Ovary (tissue), 9 donors: Measurements from ENCODE around the gene GRB7. TPM values are rescaled to one million over a fixed set of nuclear protein-coding genes. Genes with fewer than 3 reads are reported as not detected.

Source experiments
- DNase-seq, 5 donors: peaks; one replicate each; pipeline ENCODE4 v3.0.0-alpha.2; 2019 to 2020
- H3K27ac ChIP-seq, 2 donors: fragments of 200-600 bp; one replicate each; pipeline versions ENCODE4 v1.5.1 to v1.8.0; 2019 to 2022
- H3K27me3 ChIP-seq: fragments of 200-600 bp; one replicate; pipeline ENCODE4 v1.8.0; 2022
- H3K36me3 ChIP-seq: fragments of 200-600 bp; sonication (generic); one replicate; pipeline ENCODE4 v1.5.1; 2019
- H3K4me1 ChIP-seq: one replicate; pipeline ENCODE4 v1.8.1; 2013; ENCODE audit warnings: mild to moderate bottlenecking, moderate library complexity; ENCODE audit not compliant: insufficient read depth
- H3K4me3 ChIP-seq: fragments of 200-600 bp; sonication (generic); one replicate; pipeline ENCODE4 v1.5.1; 2017
- H3K9me3 ChIP-seq, 2 donors: fragments of 200-600 bp in 1 of 2; sonication (generic) in 1 of 2; one replicate each; pipeline versions ENCODE4 v1.5.1 to v1.8.1; 2013 to 2019; ENCODE audit warnings: mild to moderate bottlenecking in 1 of 2, moderate library complexity in 1 of 2
- CTCF ChIP-seq, 3 donors: fragments of 450-650 bp in 2 of 3; fragments of 200-600 bp in 1 of 3; IDR thresholded peaks; one replicate each; pipeline versions ENCODE4 v1.5.1 to v1.8.0; 2016 to 2022; ENCODE audit warnings: antibody characterized with exemption in 3 of 3, mild to moderate bottlenecking in 1 of 3
- EP300 ChIP-seq: sonication (generic); formaldehyde crosslinking; IDR thresholded peaks from one replicate; pipeline ENCODE4 v1.6.1; 2017; ENCODE audit warnings: antibody characterized with exemption
- POLR2A ChIP-seq: fragments of 450-650 bp; IDR thresholded peaks from one replicate; pipeline ENCODE4 v1.6.1; 2017; ENCODE audit warnings: antibody characterized with exemption, mild to moderate bottlenecking, moderate library complexity
- whole genome bisulfite sequencing, 3 donors: extraction: QIAGEN DNeasy Blood & Tissue Kit in 1 of 3; methylation state at CpG; one replicate each; pipeline versions ENCODE4 v1.1.5 to v1.1.7; 2013 to 2017; 5-methylcytosine and 5-hydroxymethylcytosine counted together
- intact Hi-C, 4 donors: fragments of 100-400 bp; cut with DNase I; formaldehyde crosslinking; loops; one replicate each; pipeline versions ENCODE4 v1.11.0 to v1.15.1; 2022 to 2023
- polyA plus RNA-seq, 2 donors: library from polyadenylated mRNA; stranded (reverse); fragments of 200-250 nt in 1 of 2; fragments of 350-450 nt in 1 of 2; fragmentation: Illumina TruSeq in 1 of 2; extraction: RNeasy Lipid Tissue Mini Kit (QIAGEN cat#74804) in 1 of 2; gene quantifications; one replicate each; pipeline ENCODE4 v1.2.3, GENCODE V29; 2013 to 2014
- total RNA-seq, 7 donors: library from RNA; depleted of rRNA in 2 of 7; stranded (reverse); fragments of >200 nt in 2 of 7; fragmentation: NEBNext Ultra II Directional in 3 of 7; extraction: Animal tissue kit (Norgen Biotek cat#: 25700) in 3 of 7; gene quantifications; one replicate each; pipeline versions ENCODE4 v1.1.0 to v1.2.4, GENCODE V29; 2016 to 2023
- donor health status: DM: no; HTN: no; CAD: no; lungs with moderate emphysema.
- donor health status: DM: no; HTN: no; CAD: no.
- donor health status: Bipolar disorder and iron deficiency.
- donor health status: DM: yes; HTN: yes; CAD: no.
- donor health status: DM: no; HTN: no; CAD: no.
- donor health status: DM: yes; HTN: yes; CAD: no.

The GRB7 gene
- total and polyA plus RNA-seq, 9 donors: 0.23 to 63.0 (median 2.1) TPM

GRCh38 chr17:39774047-39774446 lies 36.3 kb downstream of the GRB7 start:
- WGBS, 3 donors: 60 to 76% (median 73%) methylated on average over 4 of the region's 4 CpGs
- H3K9me3 ChIP-seq: no peaks in the 10 kb centered on the region
- no peak for TF ChIP-seq EP300
- TF ChIP-seq POLR2A: no peak
- TF ChIP-seq CTCF (IDR thresholded peaks at IDR 0.05): no peak
- H3K4me1 ChIP-seq: no peaks in the 10 kb centered on the region
- no peak overlapping the region for H3K4me3 ChIP-seq
- DNase-seq: no peak
- intact Hi-C loops: no loop called here
- H3K27me3 ChIP-seq: no peaks in the 10 kb centered on the region
- no peak overlapping the region for H3K27ac ChIP-seq
- H3K36me3 ChIP-seq: no peaks in the 10 kb centered on the region

DNA sequence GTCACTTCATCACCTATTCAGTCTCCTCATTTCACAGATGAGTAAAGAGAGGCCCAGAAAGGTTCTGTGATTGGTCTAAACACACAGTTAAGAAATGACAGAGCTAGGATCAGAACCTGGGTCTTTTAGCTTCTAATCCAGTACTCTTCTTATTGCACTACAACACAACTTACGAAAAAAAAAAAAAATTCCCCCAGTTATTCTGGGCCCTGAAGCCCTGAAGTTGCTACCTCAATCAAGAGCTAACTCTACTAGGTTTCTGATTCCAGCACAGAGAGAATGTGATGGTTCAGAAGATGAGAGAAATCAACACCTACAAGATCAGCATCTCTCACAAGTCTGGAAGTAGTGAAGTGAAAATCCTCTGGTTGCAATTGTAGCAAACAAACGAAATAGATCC lies 37.3 kb downstream of the GRB7 start:
- no peaks in the 10 kb centered on the region for H3K27me3 ChIP-seq
- no peak overlapping the region for H3K4me3 ChIP-seq
- H3K9me3 ChIP-seq: no peaks in the 10 kb centered on the region
- intact Hi-C loops: no loop called here
- TF ChIP-seq EP300 (no peak), CTCF (IDR thresholded peaks at IDR 0.05) (no peak), POLR2A (no peak)
- WGBS, 3 donors: 85 to 86% (median 85%) methylated on average over 2 of the region's 2 CpGs
- H3K4me1 ChIP-seq: no peaks in the 10 kb centered on the region
- no peak for DNase-seq
- no peak overlapping the region for H3K27ac ChIP-seq
- H3K36me3 ChIP-seq: no peaks in the 10 kb centered on the region

DNA sequence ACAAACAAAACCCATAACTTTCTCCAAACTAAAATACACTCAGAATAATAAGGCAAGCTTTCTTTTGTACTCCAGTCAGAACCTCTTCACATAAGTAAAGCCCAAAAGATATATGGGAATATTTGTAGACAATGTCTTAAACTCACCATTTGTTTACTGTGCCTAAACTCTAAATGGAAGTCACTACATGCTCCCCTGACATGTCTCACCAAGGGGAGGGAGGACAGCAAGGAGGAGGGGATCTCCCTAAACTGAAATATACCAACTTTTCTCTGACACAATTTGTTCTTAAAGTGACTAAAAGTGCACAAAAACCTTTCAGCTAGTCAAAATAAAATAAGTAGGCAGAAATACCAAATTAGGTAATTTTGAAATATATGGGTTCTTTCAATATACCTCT lies 38.5 kb downstream of the GRB7 start:
- TF ChIP-seq CTCF (IDR thresholded peaks at IDR 0.05): no peak
- no peak for TF ChIP-seq POLR2A
- no peak for TF ChIP-seq EP300
- Histone ChIP-seq H3K36me3 (no peaks in the 10 kb centered on the region), H3K9me3 (no peaks in the 10 kb centered on the region), H3K4me3 (no peak overlapping the region), H3K27me3 (no peaks in the 10 kb centered on the region), H3K27ac (no peak overlapping the region), H3K4me1 (no peaks in the 10 kb centered on the region)
- intact Hi-C loops: no loop called here
- DNase-seq: no peak

GRCh38 chr17:39777534-39778365 lies 40.0 kb downstream of the GRB7 start:
- 47 to 57% (median 48%) methylated on average over 11 of the region's 11 CpGs for WGBS, 3 donors
- TF ChIP-seq POLR2A (no peak), CTCF (IDR thresholded peaks at IDR 0.05) (no peak), EP300 (no peak)
- Histone ChIP-seq H3K9me3 (no peaks in the 10 kb centered on the region), H3K36me3 (no peaks in the 10 kb centered on the region), H3K4me3 (no peak overlapping the region), H3K4me1 (no peaks in the 10 kb centered on the region), H3K27ac (no peak overlapping the region), H3K27me3 (no peaks in the 10 kb centered on the region)
- no peak for DNase-seq
- intact Hi-C loops: no loop called here
